COLO668 (cell line): ENCODE measurements around the gene CCDC192.
"Not testable (repeated sequence)": the region's sequence is repeated elsewhere in the genome, so short reads cannot be mapped to it uniquely, and the experiment has no call there.

Experiments
- DNase-seq: peaks from one replicate; lab custom pipeline; 2025; ENCODE audit not compliant: unreplicated experiment; lab: John Stamatoyannopoulos, UW

Gene CCDC192

GRCh38 chr5:127839496-127840197 is 136.5 kb downstream of the CCDC192 start:
- no peak for DNase-seq

- DNase-seq = no peak
These were observed 137.0 kb downstream of the CCDC192 start for GRCh38 chr5:127840198-127840524.

GRCh38 chr5:127840809-127841208 is 137.6 kb downstream of the CCDC192 start:
- DNase-seq = no peak

GRCh38 chr5:127844581-127845021 is 141.4 kb downstream of the CCDC192 start:
- DNase-seq = no peak

GRCh38 chr5:127846884-127847283 is 143.7 kb downstream of the CCDC192 start:
- DNase-seq = no peak

- DNase-seq = not testable (repeated sequence)
These were observed 144.4 kb downstream of the CCDC192 start for GRCh38 chr5:127847641-127848040.

GRCh38 chr5:127848098-127848497 is 144.9 kb downstream of the CCDC192 start:
- DNase-seq = no peak

GRCh38 chr5:127849408-127849807 is 146.2 kb downstream of the CCDC192 start:
- no peak for DNase-seq

- no peak for DNase-seq
These were observed 146.7 kb downstream of the CCDC192 start for GRCh38 chr5:127849891-127850290.

- no peak for DNase-seq
These were observed 148.8 kb downstream of the CCDC192 start for GRCh38 chr5:127851964-127852363.

GRCh38 chr5:127854520-127854919 is 151.3 kb downstream of the CCDC192 start:
- no peak for DNase-seq

- no peak for DNase-seq
These were observed 153.1 kb downstream of the CCDC192 start for GRCh38 chr5:127856292-127856691.

- DNase-seq = no peak
These were observed 155.1 kb downstream of the CCDC192 start for GRCh38 chr5:127858116-127858784.

- DNase-seq = no peak
These were observed 157.1 kb downstream of the CCDC192 start for GRCh38 chr5:127860291-127860690.

GRCh38 chr5:127863161-127863560 is 160.0 kb downstream of the CCDC192 start:
- DNase-seq = no peak

- no peak for DNase-seq
These were observed 160.6 kb downstream of the CCDC192 start for GRCh38 chr5:127863610-127864395.

- no peak for DNase-seq
These were observed 161.3 kb downstream of the CCDC192 start for GRCh38 chr5:127864511-127864910.

GRCh38 chr5:127865273-127865672 is 162.1 kb downstream of the CCDC192 start:
- DNase-seq = no peak

GRCh38 chr5:127867022-127867783 is 164.0 kb downstream of the CCDC192 start:
- DNase-seq = no peak

- DNase-seq = no peak
These were observed 167.7 kb downstream of the CCDC192 start for GRCh38 chr5:127870914-127871313.

- DNase-seq = no peak
These were observed 168.4 kb downstream of the CCDC192 start for GRCh38 chr5:127871503-127872153.
